ENCODE results near the gene INCENP.

INCENP gene

DNA sequence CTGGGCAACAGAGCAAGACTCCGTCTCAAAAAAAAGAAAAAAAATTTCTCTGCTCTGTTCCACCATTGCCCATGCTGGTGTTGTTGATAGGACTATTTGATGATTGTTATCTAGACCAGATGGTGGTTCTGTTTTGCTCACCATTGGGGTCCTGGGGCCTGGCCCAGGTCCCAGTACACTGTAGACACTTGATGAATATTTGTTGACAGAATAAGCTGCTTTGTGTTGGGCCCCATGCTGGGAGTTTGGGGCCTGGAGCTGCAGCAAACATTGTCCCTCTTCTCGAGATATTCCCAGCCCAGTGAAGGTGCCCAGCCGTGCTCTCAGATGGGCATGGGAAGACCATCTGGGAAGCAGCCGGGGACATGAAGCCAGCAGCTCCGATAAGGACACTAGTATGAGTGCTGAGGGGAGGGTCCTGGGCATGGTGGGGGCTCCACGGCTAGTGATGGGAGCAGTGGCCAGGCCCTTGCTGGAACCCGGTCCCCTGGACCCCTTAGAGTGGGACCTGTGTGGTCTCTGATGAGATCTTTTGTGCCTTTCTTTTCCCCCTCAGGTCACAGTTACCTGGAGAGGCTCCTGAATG lies 13.6 kb downstream of the INCENP start:
- peaks cover 80% of the 10 kb centered on the region for H4K20me1 ChIP-seq (ENCODE audit: insufficient read depth, low read length)
- H3K9me3 ChIP-seq (ENCODE audit: insufficient read depth, low read length, severe bottlenecking) = no peaks in the 10 kb centered on the region
- peaks cover 95% of the 10 kb centered on the region for H3K36me3 ChIP-seq (ENCODE audit: insufficient read depth, low read length)
- H3K4me3 ChIP-seq (ENCODE audit: low read depth in 1 of 2, low read length in 2 of 2) = no peak overlapping the region
- ATAC-seq (ENCODE audit: insufficient read depth, low read depth) (no peak), DNase-seq (no peak)
- H3K27me3 ChIP-seq (ENCODE audit: insufficient read depth, low read length, poor library complexity) = no peaks in the 10 kb centered on the region
- TF ChIP-seq EZH2 (IDR thresholded peaks at IDR 0.05; ENCODE audit: borderline replicate concordance, low read depth, low read length, severe bottlenecking) = no peak
- TF ChIP-seq, protein P1, sequence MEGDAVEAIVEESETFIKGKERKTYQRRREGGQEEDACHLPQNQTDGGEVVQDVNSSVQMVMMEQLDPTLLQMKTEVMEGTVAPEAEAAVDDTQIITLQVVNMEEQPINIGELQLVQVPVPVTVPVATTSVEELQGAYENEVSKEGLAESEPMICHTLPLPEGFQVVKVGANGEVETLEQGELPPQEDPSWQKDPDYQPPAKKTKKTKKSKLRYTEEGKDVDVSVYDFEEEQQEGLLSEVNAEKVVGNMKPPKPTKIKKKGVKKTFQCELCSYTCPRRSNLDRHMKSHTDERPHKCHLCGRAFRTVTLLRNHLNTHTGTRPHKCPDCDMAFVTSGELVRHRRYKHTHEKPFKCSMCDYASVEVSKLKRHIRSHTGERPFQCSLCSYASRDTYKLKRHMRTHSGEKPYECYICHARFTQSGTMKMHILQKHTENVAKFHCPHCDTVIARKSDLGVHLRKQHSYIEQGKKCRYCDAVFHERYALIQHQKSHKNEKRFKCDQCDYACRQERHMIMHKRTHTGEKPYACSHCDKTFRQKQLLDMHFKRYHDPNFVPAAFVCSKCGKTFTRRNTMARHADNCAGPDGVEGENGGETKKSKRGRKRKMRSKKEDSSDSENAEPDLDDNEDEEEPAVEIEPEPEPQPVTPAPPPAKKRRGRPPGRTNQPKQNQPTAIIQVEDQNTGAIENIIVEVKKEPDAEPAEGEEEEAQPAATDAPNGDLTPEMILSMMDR (IDR thresholded peaks at IDR 0.05; ENCODE audit: borderline replicate concordance, extremely low read depth, low read length, poor library complexity, severe bottlenecking) = no peak
- H3K79me2 ChIP-seq (ENCODE audit: insufficient read depth, low read length) = peaks cover 57% of the 10 kb centered on the region
- H3K4me2 ChIP-seq (ENCODE audit: insufficient read depth, low read length) = no peak overlapping the region
- H3K4me1 ChIP-seq (ENCODE audit: insufficient read depth, low read length) = peaks cover 8% of the 10 kb centered on the region; the same call in 1 of the 2 replicates
- no peak overlapping the region for H3K9ac ChIP-seq (ENCODE audit: low read depth, low read length)
- no peak overlapping the region for H2AFZ ChIP-seq (ENCODE audit: low read depth, low read length)
- no peak overlapping the region for H3K27ac ChIP-seq (ENCODE audit: low read length)

DNA sequence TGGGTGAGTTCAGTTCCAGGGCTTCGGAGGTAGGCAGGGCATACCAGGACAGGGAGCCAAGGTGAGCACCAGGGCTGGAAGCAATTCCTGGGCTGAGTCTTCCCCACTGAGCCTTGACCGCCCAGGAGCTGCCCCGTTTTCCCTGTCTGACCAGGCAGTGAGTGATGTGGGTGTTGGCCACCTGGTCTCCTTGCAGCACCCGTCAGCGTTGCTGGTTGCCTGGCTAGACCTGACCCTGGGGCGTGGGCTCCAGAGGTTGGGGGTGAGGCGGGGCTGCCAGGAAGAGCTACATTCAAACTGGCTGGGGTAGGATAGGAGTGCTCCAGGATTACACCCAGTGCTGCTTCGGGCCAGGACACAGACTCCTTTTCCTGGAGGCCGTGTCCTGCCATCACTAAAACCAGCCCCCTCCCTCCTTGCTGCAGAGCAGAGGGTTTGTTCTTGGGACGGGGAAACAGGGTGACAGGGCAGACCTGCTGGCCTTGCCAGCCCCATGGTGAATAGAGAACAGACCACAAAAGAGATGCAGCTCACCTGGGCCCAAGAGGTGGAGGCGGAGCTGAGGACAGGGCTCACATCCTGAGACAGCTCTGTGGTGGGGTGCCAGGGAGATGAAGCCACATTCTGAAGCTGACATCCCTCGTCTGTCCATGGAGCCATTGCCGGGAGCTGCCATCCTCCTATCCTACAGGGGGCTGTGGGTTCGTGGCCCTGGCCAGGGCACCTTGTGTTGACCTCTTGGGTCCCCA lies 14.2 kb downstream of the INCENP start:
- Histone ChIP-seq H3K9me3 (ENCODE audit: insufficient read depth, low read length, severe bottlenecking) (no peaks in the 10 kb centered on the region), H2AFZ (ENCODE audit: low read depth, low read length) (no peak overlapping the region), H3K36me3 (ENCODE audit: insufficient read depth, low read length) (peaks cover 96% of the 10 kb centered on the region), H3K9ac (ENCODE audit: low read depth, low read length) (no peak overlapping the region), H3K27ac (ENCODE audit: low read length) (no peak overlapping the region), H3K79me2 (ENCODE audit: insufficient read depth, low read length) (peaks cover 50% of the 10 kb centered on the region), H3K27me3 (ENCODE audit: insufficient read depth, low read length, poor library complexity) (no peaks in the 10 kb centered on the region), H3K4me3 (ENCODE audit: low read depth in 1 of 2, low read length in 2 of 2) (no peak overlapping the region), H4K20me1 (ENCODE audit: insufficient read depth, low read length) (peaks cover 79% of the 10 kb centered on the region), H3K4me1 (ENCODE audit: insufficient read depth, low read length) (peaks cover 8% of the 10 kb centered on the region; the same call in 1 of the 2 replicates), H3K4me2 (ENCODE audit: insufficient read depth, low read length) (no peak overlapping the region)
- DNase-seq = no peak
- ATAC-seq (ENCODE audit: insufficient read depth, low read depth) = no peak
- no peak for TF ChIP-seq EZH2 (IDR thresholded peaks at IDR 0.05; ENCODE audit: borderline replicate concordance, low read depth, low read length, severe bottlenecking)
- TF ChIP-seq, protein P1 (IDR thresholded peaks at IDR 0.05; ENCODE audit: borderline replicate concordance, extremely low read depth, low read length, poor library complexity, severe bottlenecking) = no peak

DNA sequence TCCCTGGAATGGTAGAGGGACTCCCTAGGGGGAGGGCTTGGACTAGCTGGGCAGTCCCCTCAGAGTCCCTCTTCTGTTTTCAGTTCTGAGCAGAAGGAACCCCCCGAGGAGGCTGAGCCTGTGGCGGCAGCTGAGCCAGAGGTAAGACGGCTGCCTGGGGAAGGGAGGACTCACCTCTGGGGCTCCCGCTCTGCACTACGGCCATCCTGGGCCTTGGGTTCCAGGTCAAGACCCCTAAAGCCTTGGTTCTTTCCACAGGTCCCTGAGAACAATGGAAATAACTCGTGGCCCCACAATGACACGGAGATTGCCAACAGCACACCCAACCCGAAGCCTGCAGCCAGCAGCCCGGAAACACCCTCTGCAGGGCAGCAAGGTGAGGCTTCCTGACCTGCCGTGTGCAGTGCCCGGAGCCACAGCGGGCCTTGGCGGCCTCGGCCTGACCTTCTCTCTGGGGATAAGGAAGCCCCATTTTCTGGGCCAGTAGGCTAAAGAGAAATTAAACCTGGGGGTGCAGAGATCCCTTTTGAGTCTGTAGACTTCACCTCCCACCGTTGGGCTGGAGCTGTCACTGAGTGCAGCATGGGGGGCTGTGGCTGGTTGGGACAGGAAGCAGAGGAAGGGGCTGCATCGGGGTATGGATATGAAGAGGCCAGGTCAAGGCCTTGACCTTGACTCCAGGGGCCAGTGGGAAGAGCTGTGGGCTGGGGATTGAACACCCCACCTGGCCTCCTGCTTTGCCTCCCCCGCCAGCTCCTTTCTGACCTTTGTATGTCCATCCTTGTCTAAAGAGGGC lies 15.0 kb downstream of the INCENP start:
- TF ChIP-seq EZH2 (IDR thresholded peaks at IDR 0.05; ENCODE audit: borderline replicate concordance, low read depth, low read length, severe bottlenecking) = no peak
- TF ChIP-seq, protein P1 (IDR thresholded peaks at IDR 0.05; ENCODE audit: borderline replicate concordance, extremely low read depth, low read length, poor library complexity, severe bottlenecking) = no peak
- DNase-seq (no peak), ATAC-seq (ENCODE audit: insufficient read depth, low read depth) (no peak)
- Histone ChIP-seq H3K27ac (ENCODE audit: low read length) (no peak overlapping the region), H2AFZ (ENCODE audit: low read depth, low read length) (no peak overlapping the region), H3K4me1 (ENCODE audit: insufficient read depth, low read length) (peaks cover 2% of the 10 kb centered on the region; the same call in 1 of the 2 replicates), H4K20me1 (ENCODE audit: insufficient read depth, low read length) (peaks cover 80% of the 10 kb centered on the region), H3K9me3 (ENCODE audit: insufficient read depth, low read length, severe bottlenecking) (no peaks in the 10 kb centered on the region), H3K27me3 (ENCODE audit: insufficient read depth, low read length, poor library complexity) (no peaks in the 10 kb centered on the region), H3K4me2 (ENCODE audit: insufficient read depth, low read length) (no peak overlapping the region), H3K36me3 (ENCODE audit: insufficient read depth, low read length) (peaks cover 96% of the 10 kb centered on the region), H3K9ac (ENCODE audit: low read depth, low read length) (no peak overlapping the region), H3K79me2 (ENCODE audit: insufficient read depth, low read length) (peaks cover 42% of the 10 kb centered on the region), H3K4me3 (ENCODE audit: low read depth in 1 of 2, low read length in 2 of 2) (no peak overlapping the region)
